ENCODE results near the gene PLEKHM3. TPM values are rescaled to one million over a fixed set of nuclear protein-coding genes. Genes with fewer than 3 reads are reported as not detected.

PLEKHM3 gene
- total and polyA plus RNA-seq, 2 donors (not counting 3 experiments of a cell fraction or from before 2014, with no cell fraction given): 3.1 to 9.1 TPM

- no peak overlapping the region for H3K4me3 ChIP-seq (replicated peaks in 1 of 3; ENCODE audit: insufficient read depth in 1 of 3, low read depth in 1 of 3, low read length in 3 of 3)
- dilution Hi-C loops (cut with MboI; ENCODE audit: extremely low pct_ligation_motif_present, low sequenced_read_pairs) (no loop called here), intact Hi-C loops (cut with micrococcal nuclease) (no loop called here)
- H3K27me3 ChIP-seq (ENCODE audit: control insufficient read depth in 2 of 2, insufficient read depth in 2 of 2, low read length in 2 of 2): no peaks in the 10 kb centered on the region
- H3K9ac ChIP-seq (replicated peaks; ENCODE audit: extremely low read depth, insufficient read depth, low read length): no peak overlapping the region
- no peaks in the 10 kb centered on the region for H3K9me3 ChIP-seq (replicated peaks; ENCODE audit: control insufficient read depth, insufficient read depth, low read length)
- ChIA-PET POLR2A (no interaction called here), CTCF (no interaction called here)
- DNase-seq (ENCODE audit: low read depth, low spot score) (no peak), FAIRE-seq (no peak)
- no TSS peak for BruUV-seq (replicated peaks)
- no peak overlapping the region for H3K27ac ChIP-seq (ENCODE audit: insufficient read depth, low read depth, low read length)
- TF ChIP-seq EZH2 (IDR thresholded peaks at IDR 0.05; ENCODE audit: borderline replicate concordance, low read depth, low read length, severe bottlenecking) (no peak), GATA2 (IDR thresholded peaks at IDR 0.05; ENCODE audit: insufficient read depth, insufficient read length, low read depth, low read length) (no peak), POLR2AphosphoS5 (IDR thresholded peaks at IDR 0.05; ENCODE audit: insufficient read depth, low read depth, low read length) (no peak), FOS (IDR thresholded peaks at IDR 0.05; ENCODE audit: borderline replicate concordance, insufficient read depth, low read length) (no peak), MAX (IDR thresholded peaks at IDR 0.05; ENCODE audit: insufficient read depth, insufficient read length) (no peak), POLR2A (IDR thresholded peaks at IDR 0.05; ENCODE audit: low read depth, low read length) (no peak), JUN (IDR thresholded peaks at IDR 0.05; ENCODE audit: borderline replicate concordance, insufficient read depth, insufficient read length, low read depth) (no peak), MYC (IDR thresholded peaks at IDR 0.05; ENCODE audit: low read depth, low read length) (no peak)
- TF ChIP-seq, protein P1, sequence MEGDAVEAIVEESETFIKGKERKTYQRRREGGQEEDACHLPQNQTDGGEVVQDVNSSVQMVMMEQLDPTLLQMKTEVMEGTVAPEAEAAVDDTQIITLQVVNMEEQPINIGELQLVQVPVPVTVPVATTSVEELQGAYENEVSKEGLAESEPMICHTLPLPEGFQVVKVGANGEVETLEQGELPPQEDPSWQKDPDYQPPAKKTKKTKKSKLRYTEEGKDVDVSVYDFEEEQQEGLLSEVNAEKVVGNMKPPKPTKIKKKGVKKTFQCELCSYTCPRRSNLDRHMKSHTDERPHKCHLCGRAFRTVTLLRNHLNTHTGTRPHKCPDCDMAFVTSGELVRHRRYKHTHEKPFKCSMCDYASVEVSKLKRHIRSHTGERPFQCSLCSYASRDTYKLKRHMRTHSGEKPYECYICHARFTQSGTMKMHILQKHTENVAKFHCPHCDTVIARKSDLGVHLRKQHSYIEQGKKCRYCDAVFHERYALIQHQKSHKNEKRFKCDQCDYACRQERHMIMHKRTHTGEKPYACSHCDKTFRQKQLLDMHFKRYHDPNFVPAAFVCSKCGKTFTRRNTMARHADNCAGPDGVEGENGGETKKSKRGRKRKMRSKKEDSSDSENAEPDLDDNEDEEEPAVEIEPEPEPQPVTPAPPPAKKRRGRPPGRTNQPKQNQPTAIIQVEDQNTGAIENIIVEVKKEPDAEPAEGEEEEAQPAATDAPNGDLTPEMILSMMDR (IDR thresholded peaks at IDR 0.05; ENCODE audit: extremely low read depth in 1 of 2, insufficient read depth in 1 of 2, low read depth in 1 of 2, low read length in 2 of 2): no peak
- no peak overlapping the region for H3K4me2 ChIP-seq (ENCODE audit: insufficient read depth, low read length)
- H3K36me3 ChIP-seq (ENCODE audit: control insufficient read depth in 2 of 2, extremely low read depth in 1 of 2, insufficient read depth in 2 of 2, low read length in 2 of 2): no peaks in the 10 kb centered on the region
- peaks cover 16% of the 10 kb centered on the region for H3K4me1 ChIP-seq (ENCODE audit: control insufficient read depth, extremely low read depth, insufficient read depth, low read length)
- H4K20me1 ChIP-seq (replicated peaks; ENCODE audit: control insufficient read depth, extremely low read depth, insufficient read depth, low read length): no peaks in the 10 kb centered on the region
- no peaks in the 10 kb centered on the region for H3K9me1 ChIP-seq (replicated peaks; ENCODE audit: control insufficient read depth, extremely low read depth, insufficient read depth, low read length)
- no peaks in the 10 kb centered on the region for H3K79me2 ChIP-seq (ENCODE audit: control insufficient read depth, insufficient read depth, low read length)
- no peak overlapping the region for H2AFZ ChIP-seq (ENCODE audit: low read depth, low read length)
Observed at GRCh38 chr2:207771421-207771820, 253.9 kb downstream of the PLEKHM3 start.

Small RNAs within 50 kb of the gene (small RNA-seq; reads per million reads assigned to genes)
- not detected for gene RNA5SP116 (ENCODE audit: insufficient read depth, insufficient read length, low read depth, low replicate concordance)
- gene RNU6-360P (ENCODE audit: insufficient read depth, insufficient read length, low read depth, low replicate concordance): not detected

Other genes with a start within 250 kb of the PLEKHM3 start
- not detected in 2 replicates for gene CRYGD, start 99.0 kb upstream of the PLEKHM3 start, total RNA-seq
- not detected in 2 replicates for gene CRYGD, start 99.0 kb upstream of the PLEKHM3 start, polyA plus RNA-seq
- gene CRYGC, start 104.3 kb upstream of the PLEKHM3 start, total RNA-seq: not detected in 2 replicates
- not detected in 2 replicates for gene CRYGC, start 104.3 kb upstream of the PLEKHM3 start, polyA plus RNA-seq
- gene CRYGB, start 120.6 kb upstream of the PLEKHM3 start, total RNA-seq: not detected in 2 replicates
- gene CRYGB, start 120.6 kb upstream of the PLEKHM3 start, polyA plus RNA-seq: not detected in 2 replicates
- gene CRYGA, start 138.1 kb upstream of the PLEKHM3 start, total RNA-seq: not detected in 2 replicates
- not detected in 2 replicates for gene CRYGA, start 138.1 kb upstream of the PLEKHM3 start, polyA plus RNA-seq
- gene C2orf80, start 164.5 kb upstream of the PLEKHM3 start, total RNA-seq: not detected in 2 replicates
- gene C2orf80, start 164.5 kb upstream of the PLEKHM3 start, polyA plus RNA-seq: not detected in 2 replicates
- 107 and 124 TPM in 2 replicates for gene IDH1, start 229.5 kb upstream of the PLEKHM3 start, total RNA-seq
- 47.1 and 63.1 TPM in 2 replicates for gene IDH1, start 229.5 kb upstream of the PLEKHM3 start, polyA plus RNA-seq
- 28.2 and 28.5 TPM in 2 replicates for gene PIKFYVE, start 240.7 kb upstream of the PLEKHM3 start, total RNA-seq
- 7.2 and 9.0 TPM in 2 replicates for gene PIKFYVE, start 240.7 kb upstream of the PLEKHM3 start, polyA plus RNA-seq